ENCODE measurements around the gene HBG2.

DNA sequence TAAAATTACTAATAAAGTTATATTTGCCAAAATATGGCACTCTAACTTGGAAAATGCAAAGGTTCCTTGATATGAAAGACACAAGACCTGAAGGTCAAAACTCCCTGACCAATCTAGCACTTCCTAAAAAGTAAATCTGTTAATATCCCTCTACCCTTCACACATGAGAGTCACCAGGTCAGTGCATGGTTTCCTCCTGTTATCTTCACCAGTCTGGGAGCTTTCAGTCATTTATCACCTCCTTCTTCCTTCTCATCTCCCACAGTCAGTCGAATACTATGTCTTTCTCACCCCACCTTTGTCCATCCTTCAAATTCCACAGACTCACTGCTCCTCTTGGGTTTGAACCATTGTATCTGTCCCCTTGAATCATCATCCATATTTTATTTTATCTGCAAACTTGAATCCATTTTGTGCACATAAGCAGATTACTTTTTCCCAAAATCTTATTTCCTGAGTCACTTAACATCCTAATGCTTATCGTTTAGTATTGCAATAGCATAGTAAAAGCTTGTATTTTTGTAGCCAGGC is 12.5 kb upstream of the HBG2 start:
- TF ChIP-seq, protein P1, sequence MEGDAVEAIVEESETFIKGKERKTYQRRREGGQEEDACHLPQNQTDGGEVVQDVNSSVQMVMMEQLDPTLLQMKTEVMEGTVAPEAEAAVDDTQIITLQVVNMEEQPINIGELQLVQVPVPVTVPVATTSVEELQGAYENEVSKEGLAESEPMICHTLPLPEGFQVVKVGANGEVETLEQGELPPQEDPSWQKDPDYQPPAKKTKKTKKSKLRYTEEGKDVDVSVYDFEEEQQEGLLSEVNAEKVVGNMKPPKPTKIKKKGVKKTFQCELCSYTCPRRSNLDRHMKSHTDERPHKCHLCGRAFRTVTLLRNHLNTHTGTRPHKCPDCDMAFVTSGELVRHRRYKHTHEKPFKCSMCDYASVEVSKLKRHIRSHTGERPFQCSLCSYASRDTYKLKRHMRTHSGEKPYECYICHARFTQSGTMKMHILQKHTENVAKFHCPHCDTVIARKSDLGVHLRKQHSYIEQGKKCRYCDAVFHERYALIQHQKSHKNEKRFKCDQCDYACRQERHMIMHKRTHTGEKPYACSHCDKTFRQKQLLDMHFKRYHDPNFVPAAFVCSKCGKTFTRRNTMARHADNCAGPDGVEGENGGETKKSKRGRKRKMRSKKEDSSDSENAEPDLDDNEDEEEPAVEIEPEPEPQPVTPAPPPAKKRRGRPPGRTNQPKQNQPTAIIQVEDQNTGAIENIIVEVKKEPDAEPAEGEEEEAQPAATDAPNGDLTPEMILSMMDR (conservative IDR thresholded peaks at IDR 0.05; ENCODE audit: low read length) = no peak
- no peak for TF ChIP-seq EZH2phosphoT487 (IDR thresholded peaks at IDR 0.05; ENCODE audit: borderline replicate concordance)

All from Loucy (cell line).